SK-N-SH (cell line): Measurements from ENCODE around the gene ADAMTS2. TPM values are rescaled to one million over a fixed set of nuclear protein-coding genes. Genes with fewer than 3 reads are reported as not detected.

Source experiments
- CTCF ChIA-PET: fragments of 300-600, 350-600 bp; formaldehyde crosslinking; extraction: SDS; loops from one replicate; lab custom pipeline; 2021; lab: Yijun Ruan, JAX
- POLR2A ChIA-PET: fragments of 350-600 bp; sonication (Branson Sonifier 250); formaldehyde crosslinking; extraction: SDS; loops from one replicate; lab custom pipeline; 2020; ENCODE audit warnings: antibody characterized with exemption, inconsistent platforms; lab: Yijun Ruan, JAX
- DNase-seq: peaks from one replicate; pipeline ENCODE4 v3.0.0; 2012
- H2AFZ ChIP-seq: fragments of 200-600 bp; sonication (generic); 2 replicates; pipeline ENCODE4 v1.8.1; 2016; ENCODE audit warnings: antibody characterized with exemption, mild to moderate bottlenecking, low read depth
- H3F3A ChIP-seq: fragments of 200-600 bp; sonication (generic); replicated peaks from 2 replicates; pipeline ENCODE3; 2016; ENCODE audit warnings: antibody characterized with exemption, mild to moderate bottlenecking; ENCODE audit not compliant: insufficient read depth
- H3K27ac ChIP-seq, 2 experiments: fragments of 200-500 bp in 1 of 2; fragments of 200-600 bp in 1 of 2; sonication (Bioruptor generic) in 1 of 2; sonication (generic), shearing (Covaris generic) in 1 of 2; 2 replicates each; pipeline versions ENCODE4 v1.5.1 to v1.6.1; 2014 to 2016; ENCODE audit warnings: low read depth in 2 of 2, inconsistent platforms in 1 of 2, low read length in 1 of 2, mild to moderate bottlenecking in 1 of 2, mixed read lengths in 1 of 2
- H3K27me3 ChIP-seq: fragments of 200-600 bp; sonication (generic), shearing (Covaris generic); 2 replicates; pipeline ENCODE4 v1.6.1; 2016; ENCODE audit warnings: mixed run types; ENCODE audit not compliant: insufficient read depth
- H3K36me3 ChIP-seq, 2 experiments: fragments of 200-500 bp in 1 of 2; fragments of 200-600 bp in 1 of 2; sonication (Bioruptor generic) in 1 of 2; sonication (generic) in 1 of 2; replicated peaks in 1 of 2; 2 replicates each; pipeline versions ENCODE3 to v1.5.1; 2014 to 2016; ENCODE audit warnings: low read length in 1 of 2, mild to moderate bottlenecking in 1 of 2; ENCODE audit not compliant: insufficient read depth in 2 of 2, control insufficient read depth in 1 of 2
- H3K4me1 ChIP-seq, 2 experiments: fragments of 200-500 bp in 1 of 2; fragments of 200-600 bp in 1 of 2; sonication (Bioruptor generic) in 1 of 2; sonication (generic), shearing (Covaris generic) in 1 of 2; 2 replicates each; pipeline versions ENCODE4 v1.5.1 to v1.6.1; 2014 to 2016; ENCODE audit warnings: low read depth in 1 of 2, low read length in 1 of 2, mixed run types in 1 of 2; ENCODE audit not compliant: insufficient read depth in 2 of 2, control insufficient read depth in 1 of 2
- H3K4me2 ChIP-seq: fragments of 200-600 bp; sonication (generic), shearing (Covaris generic); 2 replicates; pipeline ENCODE4 v1.6.1; 2017; ENCODE audit warnings: mixed run types
- H3K4me3 ChIP-seq, 2 experiments: fragments of 200-500 bp in 1 of 2; fragments of 200-600 bp in 1 of 2; sonication (Bioruptor generic) in 1 of 2; sonication (generic), shearing (Covaris generic) in 1 of 2; 2 replicates each; pipeline versions ENCODE4 v1.5.1 to v1.8.1; 2014 to 2016; ENCODE audit warnings: low read depth in 2 of 2, inconsistent platforms in 1 of 2, low read length in 1 of 2, mild to moderate bottlenecking in 1 of 2, mixed read lengths in 1 of 2, moderate library complexity in 1 of 2
- H3K79me2 ChIP-seq: fragments of 200-600 bp; sonication (generic); 2 replicates; pipeline ENCODE4 v1.8.1; 2017; ENCODE audit warnings: mild to moderate bottlenecking; ENCODE audit not compliant: insufficient read depth
- H3K9ac ChIP-seq: fragments of 200-600 bp; sonication (generic); 2 replicates; pipeline ENCODE4 v1.6.1; 2017; ENCODE audit warnings: mixed run types
- H3K9me2 ChIP-seq: fragments of 200-600 bp; sonication (generic); 2 replicates; pipeline ENCODE4 v1.6.1; 2017; ENCODE audit warnings: mixed run types
- H3K9me3 ChIP-seq: fragments of 200-600 bp; sonication (generic); 2 replicates; pipeline ENCODE4 v1.6.1; 2017; ENCODE audit warnings: mixed run types, mild to moderate bottlenecking, moderate library complexity
- H4K20me1 ChIP-seq: fragments of 200-600 bp; sonication (generic); 2 replicates; pipeline ENCODE4 v1.6.1; 2017; ENCODE audit warnings: mild to moderate bottlenecking, mixed run types; ENCODE audit not compliant: insufficient read depth
- CHD2 ChIP-seq: fragments of 150-350 bp; IDR thresholded peaks from 2 replicates; pipeline ENCODE4 v1.6.1; 2018; ENCODE audit warnings: low read length; ENCODE audit not compliant: partially characterized antibody
- EZH2phosphoT487 ChIP-seq: fragments of 200-600 bp; sonication (generic); IDR thresholded peaks from 2 replicates; pipeline ENCODE4 v1.6.1; 2017; ENCODE audit warnings: low read depth, mixed run types, mild to moderate bottlenecking, antibody characterized with exemption, moderate library complexity, borderline replicate concordance
- FOXJ3 ChIP-seq: sonication (generic); formaldehyde crosslinking; IDR thresholded peaks from 2 replicates; pipeline ENCODE4 v1.5.1; 2020; ENCODE audit warnings: mild to moderate bottlenecking, missing genetic modification reagents
- GABPA ChIP-seq: IDR thresholded peaks from 2 replicates; pipeline ENCODE4 v1.4.0; 2012; ENCODE audit warnings: low read depth, mild to moderate bottlenecking
- GATA2 ChIP-seq: sonication (generic); formaldehyde crosslinking; IDR thresholded peaks from 2 replicates; pipeline ENCODE4 v1.5.0; 2020; ENCODE audit warnings: mild to moderate bottlenecking, missing genetic modification reagents
- JUND ChIP-seq: IDR thresholded peaks from 2 replicates; pipeline ENCODE4 v1.4.0; 2012
- MEF2A ChIP-seq: IDR thresholded peaks from 2 replicates; pipeline ENCODE4 v1.4.0; 2012; ENCODE audit warnings: low read depth, borderline replicate concordance
- NFIC ChIP-seq: IDR thresholded peaks from 2 replicates; pipeline ENCODE4 v1.4.0; 2012; ENCODE audit warnings: borderline replicate concordance
- PBX3 ChIP-seq: IDR thresholded peaks from 2 replicates; pipeline ENCODE4; 2012
- POLR2AphosphoS5 ChIP-seq: IDR thresholded peaks from 2 replicates; pipeline ENCODE4 v1.6.1; 2012; ENCODE audit warnings: low read depth, low read length
- RAD21 ChIP-seq: IDR thresholded peaks from 2 replicates; pipeline ENCODE4 v1.6.1; 2012; ENCODE audit warnings: mild to moderate bottlenecking, low read length
- REST ChIP-seq: IDR thresholded peaks from 2 replicates; pipeline ENCODE4 v1.6.1; 2012; ENCODE audit warnings: mild to moderate bottlenecking, low read depth, low read length, moderate library complexity
- SMC3 ChIP-seq: IDR thresholded peaks from 2 replicates; pipeline ENCODE4 v1.6.1; 2012; ENCODE audit warnings: low read depth, low read length, improper control_type of control experiment
- TCF12 ChIP-seq: IDR thresholded peaks from 2 replicates; pipeline ENCODE4 v1.4.0; 2012
- YY1 ChIP-seq: IDR thresholded peaks from 2 replicates; pipeline ENCODE4 v1.4.0; 2012; ENCODE audit warnings: low read depth, mild to moderate bottlenecking
- ZBTB33 ChIP-seq: IDR thresholded peaks from 2 replicates; pipeline ENCODE4 v1.4.0; 2012; ENCODE audit warnings: low read depth, borderline replicate concordance
- whole genome bisulfite sequencing: methylation state at CpG from one replicate; pipeline ENCODE4 v1.1.6; 2017; ENCODE audit warnings: low lambda C conversion rate; 5-methylcytosine and 5-hydroxymethylcytosine counted together
- polyA plus RNA-seq, 3 experiments: library from polyadenylated mRNA; depleted of rRNA; stranded (reverse); fragments of >200 nt; gene quantifications; 2 replicates each; pipeline ENCODE4 v1.2.3, GENCODE V29; 2012
- TF ChIP-seq, protein P1 (sequence below): fragments of 150-350 bp; IDR thresholded peaks from 2 replicates; pipeline ENCODE4 v1.6.1; 2017; ENCODE audit warnings: antibody characterized with exemption, low read length, low read depth, borderline replicate concordance

Gene ADAMTS2
- polyA plus RNA-seq, 1 of the 3 experiments (the other 2 are of a cell fraction), result 0.12 TPM

- POLR2A ChIA-PET, result no interaction called here
- no peaks in the 10 kb centered on the region for H3K36me3 ChIP-seq
- H3K79me2 ChIP-seq, result no peaks in the 10 kb centered on the region
- no peak overlapping the region for H3K4me2 ChIP-seq
- no peaks in the 10 kb centered on the region for H3K9me3 ChIP-seq
- no peak overlapping the region for H3K27ac ChIP-seq
- CTCF ChIA-PET, result no interaction called here
- no peaks in the 10 kb centered on the region for H3K9me2 ChIP-seq
- WGBS, result 28% methylated on average over 5 of the region's 5 CpGs
- H2AFZ ChIP-seq, result no peak overlapping the region
- H3K4me1 ChIP-seq, result no peaks in the 10 kb centered on the region
- DNase-seq, result no peak
- no peak overlapping the region for H3K9ac ChIP-seq
- no peaks in the 10 kb centered on the region for H4K20me1 ChIP-seq
- H3F3A ChIP-seq, result no peaks in the 10 kb centered on the region
- H3K4me3 ChIP-seq, result no peak overlapping the region
- no peaks in the 10 kb centered on the region for H3K27me3 ChIP-seq
- TF ChIP-seq REST (no peak), JUND (no peak), EZH2phosphoT487 (no peak), RAD21 (no peak), POLR2AphosphoS5 (no peak)
Observed at GRCh38 chr5:179115307-179115706, 230.0 kb downstream of the ADAMTS2 start.

DNA sequence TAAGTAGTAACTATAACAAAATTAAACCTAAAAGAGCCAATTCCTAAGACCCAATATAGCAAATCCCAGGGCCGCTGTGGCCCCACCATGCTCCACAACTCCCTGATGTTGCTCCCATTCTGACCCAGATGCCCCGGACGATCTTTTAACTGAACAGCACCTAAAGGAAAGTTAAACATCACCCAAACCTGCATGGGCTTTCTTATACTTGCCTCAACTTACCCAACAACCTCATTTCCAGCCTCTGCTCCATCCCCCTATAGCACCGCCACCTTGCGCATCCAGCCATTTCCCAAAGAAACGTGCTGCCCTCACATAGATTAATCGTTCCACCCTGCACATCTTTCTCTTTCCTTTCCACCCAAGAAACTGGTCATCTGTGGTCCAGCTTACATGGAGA lies 230.5 kb downstream of the ADAMTS2 start:
- H3K4me1 ChIP-seq, result no peaks in the 10 kb centered on the region
- ChIA-PET POLR2A (no interaction called here), CTCF (no interaction called here)
- 38% methylated on average over 7 of the region's 7 CpGs for WGBS
- H3K79me2 ChIP-seq, result no peaks in the 10 kb centered on the region
- no peak overlapping the region for H3K4me2 ChIP-seq
- TF ChIP-seq CHD2 (no peak), TCF12 (no peak), ZBTB33 (no peak), PBX3 (no peak), GATA2 (CRISPR knock-in tag) (no peak), FOXJ3 (CRISPR knock-in tag) (no peak), RAD21 (no peak), MEF2A (no peak), GABPA (no peak), NFIC (no peak), SMC3 (no peak), YY1 (no peak)
- TF ChIP-seq, protein P1, sequence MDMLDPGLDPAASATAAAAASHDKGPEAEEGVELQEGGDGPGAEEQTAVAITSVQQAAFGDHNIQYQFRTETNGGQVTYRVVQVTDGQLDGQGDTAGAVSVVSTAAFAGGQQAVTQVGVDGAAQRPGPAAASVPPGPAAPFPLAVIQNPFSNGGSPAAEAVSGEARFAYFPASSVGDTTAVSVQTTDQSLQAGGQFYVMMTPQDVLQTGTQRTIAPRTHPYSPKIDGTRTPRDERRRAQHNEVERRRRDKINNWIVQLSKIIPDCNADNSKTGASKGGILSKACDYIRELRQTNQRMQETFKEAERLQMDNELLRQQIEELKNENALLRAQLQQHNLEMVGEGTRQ, result no peak
- DNase-seq, result no peak
- no peaks in the 10 kb centered on the region for H3K36me3 ChIP-seq
- H3K9me3 ChIP-seq, result no peaks in the 10 kb centered on the region
- no peak overlapping the region for H2AFZ ChIP-seq
- no peak overlapping the region for H3K9ac ChIP-seq
- H3K9me2 ChIP-seq, result no peaks in the 10 kb centered on the region
- H3F3A ChIP-seq, result no peaks in the 10 kb centered on the region
- no peaks in the 10 kb centered on the region for H4K20me1 ChIP-seq
- no peak overlapping the region; a peak in 1 of 4 replicates for H3K4me3 ChIP-seq
- no peaks in the 10 kb centered on the region for H3K27me3 ChIP-seq
- no peak overlapping the region for H3K27ac ChIP-seq
